AML-193 (cell line): ENCODE results near the gene MYOM1.
"Not testable (repeated sequence)": the region's sequence is repeated elsewhere in the genome, so short reads cannot be mapped to it uniquely, and the experiment has no call there.

Source experiments
- DNase-seq, 2 experiments: peaks; one replicate each; lab custom pipeline; 2025; lab: John Stamatoyannopoulos, UW

MYOM1 gene

GRCh38 chr18:3083766-3084165 lies 136.0 kb downstream of the MYOM1 start:
- DNase-seq = no peak

DNA sequence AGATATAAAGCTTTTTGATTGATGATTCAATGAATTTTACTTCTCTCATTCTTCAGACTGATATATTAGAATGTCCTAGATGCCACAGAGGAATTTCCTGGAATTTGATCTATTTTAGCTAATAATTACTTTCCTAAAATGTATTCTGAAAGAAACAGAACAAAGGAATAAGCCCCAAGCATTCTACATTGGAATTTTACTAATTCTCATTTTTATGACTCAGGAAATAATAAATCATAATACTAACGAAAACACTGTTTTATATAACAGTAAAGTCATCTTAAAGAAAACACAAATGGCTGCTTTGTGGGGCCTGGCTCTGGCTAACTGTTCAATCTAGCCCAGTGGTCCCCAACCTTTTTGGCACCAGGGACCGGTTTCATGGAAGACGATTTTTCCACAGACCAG lies 138.2 kb downstream of the MYOM1 start:
- DNase-seq = no peak

DNA sequence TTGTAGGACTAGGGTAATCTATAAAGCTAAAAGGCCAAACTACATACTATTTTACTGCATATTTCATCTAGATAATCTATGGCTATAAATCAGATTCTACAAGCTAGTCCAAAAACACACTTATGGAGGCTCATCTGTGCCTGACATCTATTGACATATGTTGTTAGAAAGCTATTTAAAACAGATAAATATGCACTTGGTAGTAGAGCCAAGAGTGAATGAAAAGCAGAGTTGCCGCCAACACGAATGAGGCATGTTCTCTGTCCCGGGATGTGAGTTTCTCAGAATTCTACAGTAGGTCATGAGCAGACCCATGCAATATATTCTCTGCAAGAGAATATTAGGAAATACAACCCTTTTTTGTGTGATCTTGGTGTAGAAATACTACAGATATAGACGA lies 140.1 kb downstream of the MYOM1 start:
- no peak for DNase-seq

- no peak for DNase-seq
These were observed 144.3 kb downstream of the MYOM1 start for GRCh38 chr18:3075491-3075890.

DNA sequence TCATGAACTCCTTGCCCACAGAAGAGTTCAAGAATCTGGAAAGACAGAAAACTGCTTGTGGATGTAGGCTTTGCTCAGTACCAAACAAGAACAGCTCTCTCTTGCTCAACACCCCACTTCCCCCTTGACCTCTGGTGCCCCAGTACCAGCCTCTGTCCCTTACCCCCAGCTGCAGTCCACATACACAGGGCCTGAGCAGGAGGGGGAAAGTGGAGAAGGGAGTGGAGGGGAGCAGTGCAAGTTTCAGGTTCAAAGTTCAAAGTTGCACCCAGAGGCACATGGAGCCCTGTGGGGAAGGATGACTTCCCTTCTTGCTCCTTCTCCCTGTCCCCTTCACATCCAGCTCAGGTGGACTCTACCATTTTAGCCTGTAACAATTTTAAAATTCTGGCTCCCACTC lies 145.7 kb downstream of the MYOM1 start:
- peak; percentile 58 for DNase-seq

DNA sequence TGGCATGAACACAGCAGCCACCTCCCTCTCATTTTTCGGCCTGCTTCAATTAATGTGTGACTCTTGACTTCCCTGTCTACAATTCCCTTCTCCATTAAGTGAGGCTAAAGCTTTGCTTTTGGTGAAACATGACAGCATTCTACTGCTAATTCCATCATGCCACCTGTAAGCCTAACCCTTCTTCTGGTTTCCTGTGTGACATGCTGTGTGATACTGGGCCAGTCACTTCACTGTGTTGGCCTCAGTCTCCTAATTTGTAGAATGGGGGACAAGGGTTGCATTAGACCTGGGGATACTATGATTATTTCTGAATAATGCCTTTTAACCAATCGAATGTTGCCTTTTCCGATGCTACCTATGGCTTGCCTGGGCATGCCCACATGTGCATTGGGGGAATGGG lies 146.4 kb downstream of the MYOM1 start:
- DNase-seq = not testable (repeated sequence)

DNA sequence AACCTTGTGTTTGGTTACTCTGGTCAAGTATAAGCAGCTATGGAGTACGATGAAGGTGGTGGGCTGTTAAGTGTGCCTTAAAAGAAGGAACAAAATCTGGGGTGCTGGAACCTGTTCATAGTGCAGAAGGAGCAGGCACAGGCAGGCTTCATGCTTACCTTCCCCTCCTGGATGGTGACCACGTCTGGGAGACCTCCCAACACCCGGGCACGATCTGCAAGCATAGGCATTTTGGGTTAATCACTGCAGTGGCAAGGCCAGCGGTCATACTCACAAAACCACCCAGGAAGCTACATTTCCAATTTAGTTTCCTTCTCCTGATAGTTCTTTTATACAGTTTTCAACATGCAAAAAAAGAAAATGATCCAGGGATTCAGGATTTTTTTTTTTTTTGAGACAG lies 148.1 kb downstream of the MYOM1 start:
- DNase-seq = no peak

GRCh38 chr18:3069671-3070433 lies 149.9 kb downstream of the MYOM1 start:
- DNase-seq = no peak

- DNase-seq = no peak
These were observed 152.0 kb downstream of the MYOM1 start for GRCh38 chr18:3067722-3068121.

DNA sequence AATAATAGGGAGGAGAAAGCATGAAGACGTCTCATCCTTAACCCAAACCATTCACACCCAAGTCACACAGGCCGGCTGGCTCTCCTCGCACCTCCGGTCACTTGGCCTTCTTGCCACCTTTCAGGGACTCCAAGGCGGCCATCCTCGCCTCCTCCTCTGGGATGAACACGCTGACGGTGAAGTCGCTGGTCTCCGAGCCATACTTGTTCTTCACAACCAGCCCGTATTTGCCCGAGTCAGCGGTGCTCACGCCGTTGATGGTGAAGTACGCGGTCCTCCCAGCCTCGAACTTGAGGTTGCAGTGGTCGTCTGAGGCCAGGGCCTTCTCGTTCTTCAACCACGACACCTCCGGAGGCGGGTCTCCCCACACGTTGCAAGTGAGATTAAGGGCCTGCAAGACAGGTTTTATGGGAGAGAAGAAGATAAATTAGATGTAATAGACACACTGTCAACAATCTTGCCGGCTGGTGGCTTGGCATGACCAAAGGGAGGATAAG lies 152.6 kb downstream of the MYOM1 start:
- DNase-seq = no peak

DNA sequence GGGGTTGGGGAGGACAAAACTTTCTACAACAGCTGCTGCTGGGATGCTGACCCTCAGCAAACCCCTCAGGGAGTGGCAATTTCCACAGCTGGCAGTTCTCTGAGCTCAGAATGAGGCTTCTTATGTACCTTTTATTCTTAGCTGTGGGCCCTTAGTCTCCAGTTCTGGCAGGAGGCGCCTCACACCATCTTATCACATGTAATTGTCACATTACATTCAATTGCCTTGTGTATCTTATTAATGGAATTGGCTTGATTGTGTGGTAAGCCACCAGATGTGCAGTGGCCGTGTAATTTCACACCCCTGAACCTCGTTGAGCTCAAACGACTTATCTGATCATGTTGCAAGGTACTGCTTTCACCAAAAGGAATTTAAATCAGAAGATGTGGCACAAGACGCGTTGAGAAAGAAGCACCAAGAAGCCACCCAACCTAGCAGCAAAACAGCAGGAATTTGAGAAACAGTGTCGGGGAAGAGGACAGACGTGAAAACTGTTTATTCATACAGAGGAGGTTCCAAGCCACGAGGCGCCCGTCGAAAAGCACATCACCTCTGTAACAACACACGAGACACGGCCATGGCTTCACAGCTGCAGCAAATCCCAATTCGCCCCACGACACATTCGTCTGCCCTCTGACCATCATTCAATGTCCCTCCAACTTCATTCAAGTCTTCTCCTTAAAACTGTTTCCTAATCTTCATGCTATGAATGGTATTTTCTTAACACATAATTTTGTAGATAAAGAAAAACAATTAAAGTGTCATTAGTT lies 153.2 kb downstream of the MYOM1 start:
- no peak for DNase-seq

- not testable (repeated sequence) for DNase-seq
These were observed 156.0 kb downstream of the MYOM1 start for GRCh38 chr18:3063766-3064165.

DNA sequence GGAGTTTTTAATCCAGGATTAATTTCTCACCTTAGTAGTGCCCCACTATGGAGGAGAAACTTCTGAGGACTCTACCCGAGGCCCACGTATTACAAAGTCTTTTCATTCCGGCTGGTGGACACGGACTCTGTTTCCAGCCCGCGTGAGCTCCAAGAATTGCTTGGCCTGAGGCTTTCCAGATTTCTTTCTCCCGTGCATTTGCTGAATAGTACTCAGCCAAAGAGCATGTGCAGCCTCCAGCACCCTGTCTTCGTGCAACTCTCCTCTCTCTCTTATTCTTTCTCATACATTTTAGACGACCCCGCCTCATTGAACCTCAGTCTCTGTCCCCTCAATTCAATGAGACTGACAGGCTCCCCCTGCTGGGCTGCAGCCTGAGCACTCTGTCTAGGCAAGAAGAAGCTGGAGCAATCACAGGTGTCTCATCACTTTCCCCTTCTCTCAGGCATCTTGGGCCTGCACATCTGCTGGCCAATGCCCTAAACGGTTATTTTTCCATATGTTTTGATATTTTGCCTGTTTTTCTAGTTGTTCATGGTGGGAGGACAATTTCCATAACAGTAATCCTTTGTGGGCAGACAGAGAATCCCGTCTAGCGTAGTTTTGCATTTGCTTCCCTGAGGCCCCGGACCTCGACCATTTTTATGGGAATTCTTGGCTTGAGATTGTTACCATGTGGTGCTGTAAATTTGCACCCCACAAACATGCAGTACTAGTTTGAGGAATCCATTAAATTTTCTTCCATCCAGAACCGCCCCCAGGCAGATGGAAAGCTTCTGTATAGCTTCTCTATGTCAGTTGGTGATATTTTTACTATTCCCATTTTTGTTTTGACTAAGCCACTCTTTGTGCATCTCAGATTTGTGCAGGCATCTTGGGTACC lies 156.7 kb downstream of the MYOM1 start:
- peak; percentile 28 to 30 for DNase-seq

- DNase-seq = no peak
These were observed 158.0 kb downstream of the MYOM1 start for GRCh38 chr18:3061581-3062312.

DNA sequence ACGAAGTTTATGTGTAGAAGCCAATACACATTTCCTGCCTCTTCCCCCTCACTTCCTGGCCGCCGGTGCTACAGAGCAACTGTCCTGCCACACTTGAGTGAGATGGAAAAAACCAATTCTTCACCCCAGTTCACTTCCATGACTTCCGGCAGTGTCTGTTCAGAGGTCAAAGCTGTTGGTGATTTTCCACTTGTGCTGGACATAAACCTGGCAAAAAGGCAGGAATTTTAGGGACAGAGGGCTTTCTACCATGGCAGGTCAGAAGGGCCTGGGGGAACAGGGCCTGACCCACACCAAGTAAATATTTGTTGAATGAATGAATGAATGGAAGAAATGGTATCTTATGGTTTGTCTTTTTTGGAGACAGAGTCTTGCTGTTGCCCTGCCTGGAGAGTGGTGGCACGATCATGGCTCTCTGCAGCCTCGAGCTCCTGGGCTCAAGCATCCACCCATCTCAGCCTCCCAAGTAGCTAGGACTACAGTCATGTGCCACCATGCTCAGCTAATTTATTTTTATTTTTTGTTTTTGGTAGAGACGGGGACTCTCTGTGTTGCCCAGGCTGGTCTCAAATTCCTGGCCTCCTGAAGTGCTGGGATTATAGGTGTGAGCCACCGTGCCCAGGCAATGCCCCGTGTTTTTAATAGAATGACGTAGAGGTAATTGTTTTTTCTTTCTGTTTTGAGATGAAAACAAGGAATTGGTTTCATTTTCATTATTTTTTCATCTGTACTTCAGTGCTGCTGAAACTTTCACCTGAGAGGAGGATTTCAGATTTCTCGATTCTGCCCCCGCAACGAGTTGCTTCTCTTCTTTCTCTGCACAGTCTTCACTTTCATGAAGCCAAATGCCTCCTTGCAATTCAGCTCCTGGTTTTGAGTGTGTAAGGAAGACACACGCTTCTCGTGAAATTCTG lies 158.8 kb downstream of the MYOM1 start:
- no peak for DNase-seq

GRCh38 chr18:3059272-3059671 lies 160.5 kb downstream of the MYOM1 start:
- DNase-seq = no peak

GRCh38 chr18:3058328-3059191 lies 161.2 kb downstream of the MYOM1 start:
- DNase-seq = no peak

GRCh38 chr18:3057526-3057925 lies 162.2 kb downstream of the MYOM1 start:
- DNase-seq = no peak

- no peak for DNase-seq
These were observed 163.5 kb downstream of the MYOM1 start for GRCh38 chr18:3056311-3056710.

GRCh38 chr18:3055816-3056215 lies 164.0 kb downstream of the MYOM1 start:
- DNase-seq = no peak
